Measurements from ENCODE around the gene TIMP2. TPM values are rescaled to one million over a fixed set of nuclear protein-coding genes. Genes with fewer than 3 reads are reported as not detected.

TIMP2 gene
- total RNA-seq, 1 experiment from 2014 or later = 29.0 TPM

DNA sequence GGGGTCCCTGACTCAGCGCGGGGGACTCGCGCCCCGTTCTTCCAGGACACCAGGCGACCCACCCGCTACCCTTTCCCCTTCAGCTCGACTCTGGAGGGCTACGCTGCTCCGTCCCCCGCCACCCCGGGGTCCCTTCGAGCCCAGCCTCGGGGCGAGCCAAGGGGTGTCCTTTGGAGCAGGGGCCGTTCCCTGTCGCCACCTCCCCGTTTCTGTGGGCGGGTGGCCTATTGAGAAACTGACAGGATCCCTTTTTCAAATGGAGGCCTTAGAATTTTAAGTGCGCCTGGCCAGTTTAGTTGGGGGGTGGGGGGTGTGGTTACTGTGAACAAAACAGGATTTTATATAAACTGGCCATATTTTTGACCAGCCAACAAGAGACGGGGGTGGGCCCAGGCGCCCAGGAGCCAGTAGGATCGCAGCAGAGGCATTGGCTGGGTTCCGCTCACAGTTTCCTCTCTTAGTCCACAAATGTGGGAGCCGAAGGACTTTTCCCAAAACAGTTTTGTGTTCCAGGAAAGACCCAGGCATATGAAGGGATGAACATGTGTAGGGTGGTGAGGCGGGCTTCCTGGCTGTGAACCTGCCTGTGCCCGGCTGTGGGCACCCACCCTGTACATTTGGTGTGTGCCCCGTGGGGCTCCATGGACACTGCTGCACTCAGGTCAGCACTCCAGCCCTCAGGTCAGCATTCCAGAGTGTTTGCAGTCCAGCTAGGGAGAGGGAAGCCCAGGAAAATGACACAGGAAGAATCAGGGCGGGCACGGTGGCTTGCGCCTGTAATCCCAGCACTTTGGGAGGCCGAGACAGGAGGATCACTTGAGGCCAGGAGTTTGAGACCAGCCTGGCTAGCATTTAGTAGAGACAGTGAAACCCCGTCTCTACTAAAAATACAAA lies 722 bp upstream of the TIMP2 start:
- H3K23me2 ChIP-seq (ENCODE audit: insufficient read length, low read depth, low read length, poor library complexity, severe bottlenecking) = peaks cover 10% of the 10 kb centered on the region
- TF ChIP-seq, protein P1, sequence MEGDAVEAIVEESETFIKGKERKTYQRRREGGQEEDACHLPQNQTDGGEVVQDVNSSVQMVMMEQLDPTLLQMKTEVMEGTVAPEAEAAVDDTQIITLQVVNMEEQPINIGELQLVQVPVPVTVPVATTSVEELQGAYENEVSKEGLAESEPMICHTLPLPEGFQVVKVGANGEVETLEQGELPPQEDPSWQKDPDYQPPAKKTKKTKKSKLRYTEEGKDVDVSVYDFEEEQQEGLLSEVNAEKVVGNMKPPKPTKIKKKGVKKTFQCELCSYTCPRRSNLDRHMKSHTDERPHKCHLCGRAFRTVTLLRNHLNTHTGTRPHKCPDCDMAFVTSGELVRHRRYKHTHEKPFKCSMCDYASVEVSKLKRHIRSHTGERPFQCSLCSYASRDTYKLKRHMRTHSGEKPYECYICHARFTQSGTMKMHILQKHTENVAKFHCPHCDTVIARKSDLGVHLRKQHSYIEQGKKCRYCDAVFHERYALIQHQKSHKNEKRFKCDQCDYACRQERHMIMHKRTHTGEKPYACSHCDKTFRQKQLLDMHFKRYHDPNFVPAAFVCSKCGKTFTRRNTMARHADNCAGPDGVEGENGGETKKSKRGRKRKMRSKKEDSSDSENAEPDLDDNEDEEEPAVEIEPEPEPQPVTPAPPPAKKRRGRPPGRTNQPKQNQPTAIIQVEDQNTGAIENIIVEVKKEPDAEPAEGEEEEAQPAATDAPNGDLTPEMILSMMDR (conservative IDR thresholded peaks at IDR 0.05) = no peak
- H2AFZ ChIP-seq (ENCODE audit: low read length) = no peak overlapping the region
- H3T11ph ChIP-seq (ENCODE audit: low read length) = no peak overlapping the region
- no peaks in the 10 kb centered on the region for H3K9me3 Mint-ChIP-seq
- H3K14ac ChIP-seq (ENCODE audit: insufficient read depth, low read length) = no peak overlapping the region
- no peak overlapping the region for H3K56ac ChIP-seq (ENCODE audit: insufficient read length, low read depth, low read length)
- H3K27me3 ChIP-seq (ENCODE audit: insufficient read depth, low read length) = no peaks in the 10 kb centered on the region
- no peaks in the 10 kb centered on the region for H3K36me3 Mint-ChIP-seq (ENCODE audit: insufficient read depth in 1 of 3, low read depth in 3 of 3)
- H3K4me3 Mint-ChIP-seq = peak overlapping the region; percentile 55 to 77
- H3K79me1 ChIP-seq (ENCODE audit: insufficient read depth, low read depth, low read length, poor library complexity, severe bottlenecking) = peaks cover under 1% of the 10 kb centered on the region
- no peak overlapping the region for H2BK5ac ChIP-seq (ENCODE audit: insufficient read length, low read length)
- no peak overlapping the region; a peak in 1 of 7 replicates for H3K27ac Mint-ChIP-seq
- H3K27ac ChIP-seq (ENCODE audit: insufficient read length, low read depth, low read length) = no peak overlapping the region
- H3K4me1 Mint-ChIP-seq = peaks cover 12 to 34% of the 10 kb centered on the region in 2 experiments
- H4K20me1 ChIP-seq (ENCODE audit: control insufficient read depth, insufficient read depth, insufficient read length) = no peaks in the 10 kb centered on the region
- H4K91ac ChIP-seq (ENCODE audit: insufficient read length, low read depth, low read length) = no peak overlapping the region
- peak overlapping the region; percentile 59 for H3K4me2 ChIP-seq (ENCODE audit: insufficient read depth, insufficient read length, low read length)
- no peak overlapping the region for H3K23ac ChIP-seq (ENCODE audit: insufficient read length, low read depth, low read length)
- H3K9me3 ChIP-seq (ENCODE audit: control insufficient read depth, low read depth, low read length) = no peaks in the 10 kb centered on the region
- no peak overlapping the region for H2BK20ac ChIP-seq (ENCODE audit: low read depth, low read length, poor library complexity, severe bottlenecking)
- H3K4ac ChIP-seq (ENCODE audit: low read depth, low read length) = no peak overlapping the region
- H4K5ac ChIP-seq (ENCODE audit: insufficient read length, low read depth, low read length) = no peak overlapping the region
- peaks cover 24% of the 10 kb centered on the region for H3K27me3 Mint-ChIP-seq (ENCODE audit: low read depth)
- H2BK15ac ChIP-seq (ENCODE audit: low read depth, low read length) = peak overlapping the region; percentile 75
- H4K8ac ChIP-seq (replicated peaks; ENCODE audit: insufficient read length, low read depth, low read length) = no peak overlapping the region
- no peak overlapping the region for H3K9ac ChIP-seq (ENCODE audit: extremely low read depth, insufficient read length, low read length)
- no CpG with 5 or more reads among the region's 33 CpGs for WGBS (ENCODE audit: extremely low coverage, insufficient read length, low lambda C conversion rate)
- no peak overlapping the region for H2BK120ac ChIP-seq (ENCODE audit: low read depth, low read length, poor library complexity, severe bottlenecking)
- peak; percentile 65 for DNase-seq
- no peak overlapping the region for H2BK12ac ChIP-seq (ENCODE audit: insufficient read length, low read depth, low read length)
- H3K18ac ChIP-seq (ENCODE audit: insufficient read length, low read depth, low read length) = peak overlapping the region; percentile 67
- no peaks in the 10 kb centered on the region; the same call in 1 of the 2 replicates for H3K79me2 ChIP-seq (ENCODE audit: insufficient read depth, low read length)
- H3K4me1 ChIP-seq (ENCODE audit: insufficient read depth, low read length) = peaks cover 3% of the 10 kb centered on the region; the same call in 1 of the 2 replicates
- no peak overlapping the region for H2AK5ac ChIP-seq (ENCODE audit: insufficient read length, low read length)

Data from H9 (cell line).